ENCODE results near the gene TREML2. TPM values are rescaled to one million over a fixed set of nuclear protein-coding genes. Genes with fewer than 3 reads are reported as not detected.

The TREML2 gene
- total and polyA plus RNA-seq, 2 experiments from 2014 or later: not detected

DNA sequence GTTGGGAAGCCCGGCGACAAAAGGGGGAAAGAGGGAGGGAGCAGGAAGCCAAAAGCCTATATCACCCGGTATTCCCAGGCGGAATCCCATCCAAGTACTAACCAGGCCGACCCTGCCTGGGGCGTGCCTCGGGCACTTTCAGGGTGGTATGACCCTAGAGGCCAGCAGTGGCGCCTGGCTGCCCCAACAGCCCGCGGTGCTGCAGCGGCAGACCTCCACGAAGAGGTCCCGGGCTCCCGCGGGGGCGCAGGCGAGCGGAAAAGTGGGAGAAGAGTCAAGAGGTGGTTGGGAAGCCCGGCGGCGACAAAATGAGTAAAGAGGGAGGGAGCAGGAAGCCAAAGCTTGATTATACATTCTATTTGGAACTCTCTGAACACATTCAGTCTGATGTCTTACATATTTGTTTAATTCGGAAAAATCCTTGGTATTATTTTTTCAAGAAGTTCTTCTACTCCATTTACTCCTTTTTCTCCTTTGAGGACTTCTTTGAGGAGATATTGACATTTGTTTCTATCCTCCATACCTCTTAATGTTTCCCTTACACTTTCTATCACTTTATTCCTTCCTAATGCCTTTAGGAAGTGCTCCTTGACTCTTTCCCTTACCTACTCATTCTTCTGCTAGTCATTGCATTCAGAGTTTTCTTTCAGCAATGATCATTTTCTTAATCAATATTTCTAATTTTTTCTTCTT is 38.7 kb upstream of the TREML2 start:
- no peaks in the 10 kb centered on the region for H3K36me3 ChIP-seq (ENCODE audit: low read depth)
- no peaks in the 10 kb centered on the region for H3K9me2 ChIP-seq (ENCODE audit: insufficient read depth)
- TF ChIP-seq EZH2 (IDR thresholded peaks at IDR 0.05; ENCODE audit: insufficient read depth, poor library complexity, severe bottlenecking) (no peak), EZH2phosphoT487 (IDR thresholded peaks at IDR 0.05; ENCODE audit: insufficient read depth, low read depth) (no peak)
- H4K20me1 ChIP-seq (ENCODE audit: insufficient read depth): no peaks in the 10 kb centered on the region
- H3K4me2 ChIP-seq (ENCODE audit: unreplicated experiment): no peak overlapping the region
- no peaks in the 10 kb centered on the region for H3F3A ChIP-seq (ENCODE audit: insufficient read depth)
- H3K4me3 ChIP-seq: no peak overlapping the region
- no peak overlapping the region for H3K9ac ChIP-seq
- no peaks in the 10 kb centered on the region for H3K4me1 ChIP-seq (ENCODE audit: insufficient read depth)
- 4 to 8% methylated on average over 21 to 22 of the region's 22 CpGs for WGBS, 2 experiments (ENCODE audit: low coverage in 1 of 2, low lambda C conversion rate in 2 of 2, missing lambda C conversion rate in 2 of 2)
- in situ Hi-C loops (cut with MboI): no loop called here
- peaks cover 37% of the 10 kb centered on the region for H3K27me3 ChIP-seq (replicated peaks; ENCODE audit: insufficient read depth)
- H3K27ac ChIP-seq: no peak overlapping the region
- no peak for DNase-seq
- H2AFZ ChIP-seq: no peak overlapping the region
- no peaks in the 10 kb centered on the region for H3K79me2 ChIP-seq (ENCODE audit: insufficient read depth)
- no peaks in the 10 kb centered on the region for H3K9me3 ChIP-seq (ENCODE audit: low read depth)

DNA sequence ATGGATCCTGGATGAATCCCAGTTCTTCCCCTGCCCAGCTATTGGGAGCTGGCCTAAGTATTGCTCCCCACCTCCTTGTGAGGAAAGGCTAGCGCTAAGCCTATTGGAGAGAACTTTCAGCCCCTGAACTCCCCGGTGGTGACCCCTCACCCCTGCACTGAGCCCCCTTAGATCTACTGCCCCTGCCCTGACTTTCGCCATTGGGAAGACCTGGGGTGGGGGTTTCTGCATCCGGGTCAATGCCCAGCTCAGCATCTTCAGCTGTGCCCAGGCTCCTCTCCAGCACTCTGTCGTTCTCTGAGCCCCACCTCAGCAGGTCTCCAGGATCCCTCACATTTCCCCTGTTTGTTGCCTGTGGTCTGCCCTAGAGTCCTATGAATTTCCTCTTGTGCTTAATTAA is 36.2 kb upstream of the TREML2 start:
- Histone ChIP-seq H3K9me2 (ENCODE audit: insufficient read depth) (no peaks in the 10 kb centered on the region), H2AFZ (no peak overlapping the region), H3K79me2 (ENCODE audit: insufficient read depth) (no peaks in the 10 kb centered on the region), H3K36me3 (ENCODE audit: low read depth) (no peaks in the 10 kb centered on the region), H3F3A (ENCODE audit: insufficient read depth) (no peaks in the 10 kb centered on the region), H3K9me3 (ENCODE audit: low read depth) (no peaks in the 10 kb centered on the region), H3K27me3 (replicated peaks; ENCODE audit: insufficient read depth) (peaks cover 37% of the 10 kb centered on the region), H3K4me2 (ENCODE audit: unreplicated experiment) (no peak overlapping the region), H3K4me3 (no peak overlapping the region), H3K4me1 (ENCODE audit: insufficient read depth) (no peaks in the 10 kb centered on the region), H4K20me1 (ENCODE audit: insufficient read depth) (no peaks in the 10 kb centered on the region), H3K27ac (no peak overlapping the region), H3K9ac (no peak overlapping the region)
- no peak for DNase-seq
- 35% methylated on average over 4 to 5 of the region's 5 CpGs for WGBS, 2 experiments (ENCODE audit: low coverage in 1 of 2, low lambda C conversion rate in 2 of 2, missing lambda C conversion rate in 2 of 2)
- in situ Hi-C loops (cut with MboI): no loop called here
- TF ChIP-seq EZH2phosphoT487 (IDR thresholded peaks at IDR 0.05; ENCODE audit: insufficient read depth, low read depth) (no peak), EZH2 (IDR thresholded peaks at IDR 0.05; ENCODE audit: insufficient read depth, poor library complexity, severe bottlenecking) (no peak)

DNA sequence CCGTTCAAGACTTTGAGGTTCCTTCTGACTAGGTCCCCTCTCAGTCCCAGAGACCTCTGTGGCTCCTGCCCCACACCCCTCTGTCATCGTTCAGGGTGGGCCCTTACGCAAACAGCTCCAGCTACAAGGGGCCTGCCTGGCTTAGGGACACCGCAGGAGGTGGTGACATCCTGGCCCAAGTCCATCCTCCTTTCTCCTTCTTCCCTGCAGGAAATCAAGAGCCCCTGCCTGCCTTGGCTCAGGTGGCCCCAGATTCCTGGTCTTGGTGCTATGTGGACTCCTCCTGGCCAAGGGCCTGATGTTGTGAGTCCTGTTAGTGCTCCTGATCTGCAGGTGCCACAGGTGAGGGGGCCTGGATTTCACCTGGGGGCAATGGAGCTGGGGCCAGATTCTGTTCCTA is 35.3 kb upstream of the TREML2 start:
- no peak overlapping the region for H3K4me3 ChIP-seq
- no peaks in the 10 kb centered on the region for H3K79me2 ChIP-seq (ENCODE audit: insufficient read depth)
- no peak overlapping the region for H2AFZ ChIP-seq
- no peak overlapping the region for H3K4me2 ChIP-seq (ENCODE audit: unreplicated experiment)
- peaks cover 37% of the 10 kb centered on the region for H3K27me3 ChIP-seq (replicated peaks; ENCODE audit: insufficient read depth)
- no peaks in the 10 kb centered on the region for H3K36me3 ChIP-seq (ENCODE audit: low read depth)
- no peak overlapping the region for H3K27ac ChIP-seq
- DNase-seq: no peak
- no peak for TF ChIP-seq EZH2 (IDR thresholded peaks at IDR 0.05; ENCODE audit: insufficient read depth, poor library complexity, severe bottlenecking)
- TF ChIP-seq EZH2phosphoT487 (IDR thresholded peaks at IDR 0.05; ENCODE audit: insufficient read depth, low read depth): no peak
- H4K20me1 ChIP-seq (ENCODE audit: insufficient read depth): no peaks in the 10 kb centered on the region
- H3K9ac ChIP-seq: no peak overlapping the region
- H3K4me1 ChIP-seq (ENCODE audit: insufficient read depth): no peaks in the 10 kb centered on the region
- H3F3A ChIP-seq (ENCODE audit: insufficient read depth): no peaks in the 10 kb centered on the region
- in situ Hi-C loops (cut with MboI): no loop called here
- H3K9me3 ChIP-seq (ENCODE audit: low read depth): no peaks in the 10 kb centered on the region
- no peaks in the 10 kb centered on the region for H3K9me2 ChIP-seq (ENCODE audit: insufficient read depth)
- WGBS, 2 experiments (ENCODE audit: low coverage in 1 of 2, low lambda C conversion rate in 2 of 2, missing lambda C conversion rate in 2 of 2): 50 to 70% methylated on average over 4 of the region's 4 CpGs

DNA sequence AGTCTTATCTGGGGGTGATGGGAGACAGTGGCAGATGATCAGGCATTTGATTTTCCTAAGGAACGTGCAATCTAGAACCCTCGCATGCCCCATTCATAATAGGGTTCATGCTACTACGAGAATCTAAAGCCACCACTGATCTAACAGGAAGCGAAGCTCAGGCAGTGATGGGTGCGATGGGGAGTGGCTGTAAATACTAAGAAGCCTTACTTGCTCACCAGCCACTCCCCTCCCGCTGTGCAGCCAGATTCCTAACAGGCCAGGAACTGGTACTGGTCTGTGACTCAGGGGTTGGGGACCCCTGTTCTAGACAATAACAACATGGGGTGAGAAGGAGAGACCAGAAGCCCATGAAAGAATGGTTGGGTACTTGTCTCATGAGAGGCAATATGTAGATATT is 31.7 kb upstream of the TREML2 start:
- H3K4me1 ChIP-seq (ENCODE audit: insufficient read depth): no peaks in the 10 kb centered on the region
- no peaks in the 10 kb centered on the region for H3K9me3 ChIP-seq (ENCODE audit: low read depth)
- in situ Hi-C loops (cut with MboI): no loop called here
- no peaks in the 10 kb centered on the region for H3K79me2 ChIP-seq (ENCODE audit: insufficient read depth)
- H2AFZ ChIP-seq: no peak overlapping the region
- no peaks in the 10 kb centered on the region for H3K36me3 ChIP-seq (ENCODE audit: low read depth)
- no peaks in the 10 kb centered on the region for H3K9me2 ChIP-seq (ENCODE audit: insufficient read depth)
- H3K4me3 ChIP-seq: no peak overlapping the region
- no peak for DNase-seq
- 65 to 72% methylated on average over 6 of the region's 6 CpGs for WGBS, 2 experiments (ENCODE audit: low coverage in 1 of 2, low lambda C conversion rate in 2 of 2, missing lambda C conversion rate in 2 of 2)
- no peak overlapping the region for H3K9ac ChIP-seq
- no peak overlapping the region for H3K27ac ChIP-seq
- peaks cover 6% of the 10 kb centered on the region; the same call in 1 of the 2 replicates for H3K27me3 ChIP-seq (replicated peaks; ENCODE audit: insufficient read depth)
- no peaks in the 10 kb centered on the region for H3F3A ChIP-seq (ENCODE audit: insufficient read depth)
- TF ChIP-seq EZH2phosphoT487 (IDR thresholded peaks at IDR 0.05; ENCODE audit: insufficient read depth, low read depth) (no peak), EZH2 (IDR thresholded peaks at IDR 0.05; ENCODE audit: insufficient read depth, poor library complexity, severe bottlenecking) (no peak)
- no peak overlapping the region for H3K4me2 ChIP-seq (ENCODE audit: unreplicated experiment)
- no peaks in the 10 kb centered on the region for H4K20me1 ChIP-seq (ENCODE audit: insufficient read depth)

Data from GM23248 (cell line).